Measurements from ENCODE around the gene ZNF677.
"Not testable (repeated sequence)": the region's sequence is repeated elsewhere in the genome, so short reads cannot be mapped to it uniquely, and the experiment has no call there.

The ZNF677 gene

GRCh38 chr19:53192771-53193534 lies 61.7 kb downstream of the ZNF677 start, which contains the start of gene ZNF665:
Gene ZNF665 (minus strand): TSS chr19:53193358. CDS start chr19:53182898, 10,460 bp downstream.
- peak; percentile 66 for DNase-seq

- no peak for DNase-seq
Observed at GRCh38 chr19:53190253-53190652, 64.4 kb downstream of the ZNF677 start.

- DNase-seq: not testable (repeated sequence)
Observed at GRCh38 chr19:53189691-53190198, 64.9 kb downstream of the ZNF677 start.

Measured in activated T-cell treated with anti-CD3 and anti-CD28 coated beads, Interleukin-2, amount 50 U/mL, for 1 hour (primary cell).